ENCODE measurements around the gene BRSK2. TPM values are rescaled to one million over a fixed set of nuclear protein-coding genes. Genes with fewer than 3 reads are reported as not detected.
"Not testable (repeated sequence)": the region's sequence is repeated elsewhere in the genome, so short reads cannot be mapped to it uniquely, and the experiment has no call there.

The BRSK2 gene
- total RNA-seq, 1 donor from 2014 or later = 0.75 TPM

DNA sequence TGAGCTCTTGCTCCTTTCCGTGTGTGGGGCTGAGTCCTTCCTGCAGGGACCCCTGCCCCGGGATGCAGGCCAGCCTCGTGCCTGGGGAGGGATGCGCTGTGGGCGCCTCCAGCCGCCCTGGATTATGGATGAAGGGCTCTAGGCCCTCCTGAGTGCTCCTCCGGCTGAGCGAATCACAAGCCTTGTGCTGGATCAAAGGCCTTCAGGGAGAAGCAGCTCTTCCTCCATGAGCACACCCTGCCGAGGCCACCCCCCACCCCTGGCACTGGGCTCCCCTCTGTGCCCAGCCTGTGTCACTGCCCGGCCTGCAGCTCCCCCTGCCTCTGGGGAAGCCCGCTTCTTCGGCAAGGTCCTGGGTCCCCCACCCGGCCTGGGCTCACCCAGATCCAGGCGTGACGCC, 43.8 kb downstream of the BRSK2 start:
- DNase-seq (ENCODE audit: low read depth) = no peak
- Histone ChIP-seq H3K27me3 (ENCODE audit: control insufficient read depth, insufficient read depth, low read length) (peaks cover 10% of the 10 kb centered on the region), H3K36me3 (ENCODE audit: control insufficient read depth, insufficient read depth, low read length) (no peaks in the 10 kb centered on the region), H3K4me3 (ENCODE audit: low read depth, low read length) (no peak overlapping the region)
- TF ChIP-seq, protein P1, sequence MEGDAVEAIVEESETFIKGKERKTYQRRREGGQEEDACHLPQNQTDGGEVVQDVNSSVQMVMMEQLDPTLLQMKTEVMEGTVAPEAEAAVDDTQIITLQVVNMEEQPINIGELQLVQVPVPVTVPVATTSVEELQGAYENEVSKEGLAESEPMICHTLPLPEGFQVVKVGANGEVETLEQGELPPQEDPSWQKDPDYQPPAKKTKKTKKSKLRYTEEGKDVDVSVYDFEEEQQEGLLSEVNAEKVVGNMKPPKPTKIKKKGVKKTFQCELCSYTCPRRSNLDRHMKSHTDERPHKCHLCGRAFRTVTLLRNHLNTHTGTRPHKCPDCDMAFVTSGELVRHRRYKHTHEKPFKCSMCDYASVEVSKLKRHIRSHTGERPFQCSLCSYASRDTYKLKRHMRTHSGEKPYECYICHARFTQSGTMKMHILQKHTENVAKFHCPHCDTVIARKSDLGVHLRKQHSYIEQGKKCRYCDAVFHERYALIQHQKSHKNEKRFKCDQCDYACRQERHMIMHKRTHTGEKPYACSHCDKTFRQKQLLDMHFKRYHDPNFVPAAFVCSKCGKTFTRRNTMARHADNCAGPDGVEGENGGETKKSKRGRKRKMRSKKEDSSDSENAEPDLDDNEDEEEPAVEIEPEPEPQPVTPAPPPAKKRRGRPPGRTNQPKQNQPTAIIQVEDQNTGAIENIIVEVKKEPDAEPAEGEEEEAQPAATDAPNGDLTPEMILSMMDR (IDR thresholded peaks at IDR 0.05; ENCODE audit: insufficient read depth, low read length, poor library complexity, severe bottlenecking) = no peak

DNA sequence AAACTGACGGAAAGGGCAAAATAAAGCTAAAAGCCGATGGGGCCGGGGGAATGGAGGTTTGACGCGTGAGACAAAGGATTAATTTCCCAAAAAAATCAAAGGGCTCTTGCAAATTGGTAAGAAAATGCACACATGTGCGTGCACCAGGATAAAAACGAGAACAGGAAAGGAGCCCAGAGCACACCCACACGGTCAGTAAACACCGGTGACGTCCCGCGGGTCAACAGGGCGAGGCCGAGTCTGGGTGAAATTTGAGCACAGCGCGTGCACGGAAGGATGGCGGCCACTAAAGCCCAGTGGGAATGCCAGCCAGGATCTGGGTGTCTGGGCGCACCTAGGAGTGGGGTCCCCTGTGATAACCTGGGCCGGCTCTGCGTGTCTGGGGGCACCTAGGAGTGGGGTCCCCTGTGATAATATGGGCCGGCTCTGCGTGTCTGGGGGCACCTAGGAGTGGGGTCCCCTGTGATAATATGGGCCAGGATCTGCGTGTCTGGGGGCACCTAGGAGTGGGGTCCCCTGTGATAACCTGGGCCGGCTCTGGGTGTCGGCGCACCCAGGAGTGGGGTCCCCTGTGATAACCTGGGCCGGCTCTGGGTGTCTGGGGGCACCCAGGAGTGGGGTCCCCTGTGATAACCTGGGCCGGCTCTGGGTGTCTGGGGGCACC, 44.4 kb downstream of the BRSK2 start:
- DNase-seq (ENCODE audit: low read depth) = no peak
- Histone ChIP-seq H3K4me3 (ENCODE audit: low read depth, low read length) (no peak overlapping the region), H3K27me3 (ENCODE audit: control insufficient read depth, insufficient read depth, low read length) (peaks cover 12% of the 10 kb centered on the region), H3K36me3 (ENCODE audit: control insufficient read depth, insufficient read depth, low read length) (no peaks in the 10 kb centered on the region)
- TF ChIP-seq, protein P1 (IDR thresholded peaks at IDR 0.05; ENCODE audit: insufficient read depth, low read length, poor library complexity, severe bottlenecking) = no peak

GRCh38 chr11:1435479-1435819, 45.7 kb downstream of the BRSK2 start:
- DNase-seq (ENCODE audit: low read depth); H3K4me3 ChIP-seq (ENCODE audit: low read depth, low read length); H3K36me3 ChIP-seq (ENCODE audit: control insufficient read depth, insufficient read depth, low read length): not testable (repeated sequence)
- peaks cover 12% of the 10 kb centered on the region for H3K27me3 ChIP-seq (ENCODE audit: control insufficient read depth, insufficient read depth, low read length)

- DNase-seq (ENCODE audit: low read depth) = no peak
- TF ChIP-seq, protein P1 (IDR thresholded peaks at IDR 0.05; ENCODE audit: insufficient read depth, low read length, poor library complexity, severe bottlenecking) = no peak
- peaks cover 12% of the 10 kb centered on the region for H3K27me3 ChIP-seq (ENCODE audit: control insufficient read depth, insufficient read depth, low read length)
- H3K4me3 ChIP-seq (ENCODE audit: low read depth, low read length) = no peak overlapping the region
- no peaks in the 10 kb centered on the region for H3K36me3 ChIP-seq (ENCODE audit: control insufficient read depth, insufficient read depth, low read length)
These were observed 46.2 kb downstream of the BRSK2 start for GRCh38 chr11:1435820-1436467.

DNA sequence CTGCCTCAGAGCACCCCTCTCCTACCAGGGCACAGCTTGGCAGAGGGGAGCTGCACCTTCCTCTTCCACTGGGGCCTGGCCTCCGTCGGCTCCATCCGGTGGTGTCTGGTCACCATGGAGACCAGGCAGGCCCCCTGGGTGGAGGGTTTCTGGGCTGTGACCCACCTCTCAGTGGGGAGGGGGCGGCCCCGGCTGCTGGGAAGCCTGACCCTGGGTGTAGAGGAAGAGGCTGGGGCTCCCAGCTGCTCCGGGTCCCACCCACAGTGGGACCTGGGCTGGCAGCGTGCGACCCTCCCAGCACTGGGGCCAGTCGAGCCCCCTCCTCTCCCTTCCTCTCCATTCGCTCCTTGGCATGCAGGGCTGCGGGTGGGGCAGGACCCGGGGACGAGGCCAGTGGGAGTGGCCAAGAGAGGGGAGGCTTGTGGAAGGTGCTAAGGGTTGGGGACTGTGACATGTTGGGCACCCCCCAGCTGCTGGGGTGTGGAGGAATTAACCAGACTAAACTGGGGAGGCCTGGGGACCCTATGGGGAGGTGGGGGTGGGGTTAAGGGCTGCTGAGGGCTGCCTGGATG, 46.8 kb downstream of the BRSK2 start:
- H3K36me3 ChIP-seq (ENCODE audit: control insufficient read depth, insufficient read depth, low read length) = no peaks in the 10 kb centered on the region
- TF ChIP-seq, protein P1 (IDR thresholded peaks at IDR 0.05; ENCODE audit: insufficient read depth, low read length, poor library complexity, severe bottlenecking) = no peak
- H3K27me3 ChIP-seq (ENCODE audit: control insufficient read depth, insufficient read depth, low read length) = peaks cover 12% of the 10 kb centered on the region
- DNase-seq (ENCODE audit: low read depth) = no peak
- no peak overlapping the region for H3K4me3 ChIP-seq (ENCODE audit: low read depth, low read length)

DNA sequence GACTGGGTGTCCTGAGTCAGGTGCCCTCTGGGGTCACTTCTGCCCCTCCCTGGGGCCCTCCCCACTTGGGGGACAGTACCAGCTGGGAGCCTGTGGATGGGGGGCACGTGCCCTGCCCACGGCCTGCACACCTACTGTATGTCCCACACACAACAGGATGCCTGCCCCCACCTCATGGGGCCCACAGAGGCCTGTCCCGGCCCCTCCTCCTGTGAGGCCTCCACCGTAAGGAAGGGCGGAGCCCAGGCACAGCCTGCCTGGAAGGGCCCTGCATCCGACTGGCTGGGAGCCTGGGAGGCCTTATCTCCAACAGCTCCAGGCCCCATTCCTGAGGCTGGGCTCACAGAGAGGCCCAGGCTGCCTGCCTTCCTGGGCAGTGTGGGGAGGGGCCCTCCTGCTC, 47.8 kb downstream of the BRSK2 start:
- Histone ChIP-seq H3K4me3 (ENCODE audit: low read depth, low read length) (no peak overlapping the region), H3K27me3 (ENCODE audit: control insufficient read depth, insufficient read depth, low read length) (peaks cover 12% of the 10 kb centered on the region), H3K36me3 (ENCODE audit: control insufficient read depth, insufficient read depth, low read length) (no peaks in the 10 kb centered on the region)
- DNase-seq (ENCODE audit: low read depth) = no peak
- TF ChIP-seq, protein P1 (IDR thresholded peaks at IDR 0.05; ENCODE audit: insufficient read depth, low read length, poor library complexity, severe bottlenecking) = no peak
